DMS153 treated with DMSO at 0.1 percent for 48 hours (cell line): Measurements from ENCODE around the gene MMUT.
A peak's percentile ranks its signal among the peaks of the same experiment; 100 is the strongest.
"Not testable (repeated sequence)": the region's sequence is repeated elsewhere in the genome, so short reads cannot be mapped to it uniquely, and the experiment has no call there.

Source experiments
- DNase-seq: peaks from one replicate; lab custom pipeline; 2025; ENCODE audit not compliant: unreplicated experiment; lab: John Stamatoyannopoulos, UW

Gene MMUT

GRCh38 chr6:49462927-49463611 lies at the start of gene MMUT, which contains the start of gene CENPQ:
Gene MMUT (minus strand): TSS chr6:49463253. CDS start chr6:49459466, 3,787 bp downstream.
Gene CENPQ (plus strand): TSS chr6:49463370. CDS start chr6:49470177, 6,807 bp downstream.
- peak; percentile 89 for DNase-seq

- no peak for DNase-seq
These were observed 46.3 kb upstream of the MMUT start for GRCh38 chr6:49509342-49509741.

- no peak for DNase-seq
These were observed 43.6 kb upstream of the MMUT start for GRCh38 chr6:49506569-49507111.

- DNase-seq, result no peak
These were observed 41.6 kb upstream of the MMUT start for GRCh38 chr6:49504666-49505065.

- DNase-seq, result no peak
These were observed 36.6 kb upstream of the MMUT start, which contains the start of gene GLYATL3 for GRCh38 chr6:49499623-49500022. Gene GLYATL3 (plus strand): TSS chr6:49499923. CDS start chr6:49511991, 12,068 bp downstream.

- no peak for DNase-seq
These were observed 36.1 kb upstream of the MMUT start for GRCh38 chr6:49499126-49499525.

GRCh38 chr6:49497304-49497703 lies 34.3 kb upstream of the MMUT start:
- no peak for DNase-seq

- DNase-seq, result no peak
These were observed 27.6 kb upstream of the MMUT start for GRCh38 chr6:49490633-49491032.

- DNase-seq, result not testable (repeated sequence)
These were observed 20.3 kb upstream of the MMUT start for GRCh38 chr6:49483380-49483779.

- DNase-seq, result not testable (repeated sequence)
These were observed 18.8 kb upstream of the MMUT start for GRCh38 chr6:49481846-49482245.

GRCh38 chr6:49479308-49479970 lies 16.4 kb upstream of the MMUT start:
- DNase-seq, result no peak

- DNase-seq, result not testable (repeated sequence)
These were observed 13.5 kb upstream of the MMUT start for GRCh38 chr6:49476564-49476963.

- no peak for DNase-seq
These were observed 5.0 kb upstream of the MMUT start for GRCh38 chr6:49468042-49468441.

- no peak for DNase-seq
These were observed 1.6 kb upstream of the MMUT start for GRCh38 chr6:49464691-49465090.

GRCh38 chr6:49463612-49463967 lies 537 bp upstream of the MMUT start:
- no peak for DNase-seq

GRCh38 chr6:49462599-49462926 lies 490 bp downstream of the MMUT start:
- DNase-seq, result no peak

GRCh38 chr6:49462071-49462470 lies 982 bp downstream of the MMUT start:
- no peak for DNase-seq

- no peak for DNase-seq
These were observed 5.3 kb downstream of the MMUT start for GRCh38 chr6:49457771-49458170.

- no peak for DNase-seq
These were observed 8.0 kb downstream of the MMUT start for GRCh38 chr6:49454787-49455709.

GRCh38 chr6:49453221-49453620 lies 9.8 kb downstream of the MMUT start:
- no peak for DNase-seq

GRCh38 chr6:49430866-49431265 lies 32.2 kb downstream of the MMUT start:
- DNase-seq, result no peak
